Upper lobe of left lung (tissue), 4 donors: ENCODE data around the gene FAHD2A.

Source experiments
- CTCF ChIP-seq, 6 experiments: fragments of 450-650 bp in 4 of 6; fragments of 200-600 bp in 2 of 6; sonication (generic) in 2 of 6; IDR thresholded peaks; one replicate each; pipeline ENCODE4 v1.5.1; 2016 to 2019; ENCODE audit warnings: antibody characterized with exemption in 6 of 6
- POLR2AphosphoS5 ChIP-seq, 2 donors: sonication (generic); formaldehyde crosslinking; IDR thresholded peaks; one replicate each; pipeline ENCODE4 v1.5.1; 2017; ENCODE audit warnings: antibody characterized with exemption in 2 of 2

- TF ChIP-seq POLR2AphosphoS5 (IDR thresholded peaks at IDR 0.05) (no peak), CTCF (IDR thresholded peaks at IDR 0.05) (no peak)
Measured at GRCh38 chr2:95377216-95378123, 25.0 kb upstream of the FAHD2A start.
